GM21619 (cell line): Measurements from ENCODE around the gene CD2AP.
"Not testable (repeated sequence)": the region's sequence is repeated elsewhere in the genome, so short reads cannot be mapped to it uniquely, and the experiment has no call there.

Source experiments
- ATAC-seq: cut with Tn5 transposase; IDR thresholded peaks from one replicate; pipeline ENCODE4 v1.9.1; 2021; ENCODE audit not compliant: unreplicated experiment

CD2AP gene

GRCh38 chr6:47477497-47478232, at the start of gene CD2AP:
TSS of gene CD2AP (plus strand) at chr6:47477789. CDS start at chr6:47478245, 456 bp downstream.
- ATAC-seq: peak; percentile 79

GRCh38 chr6:47428288-47428687, 49.3 kb upstream of the CD2AP start:
- no peak for ATAC-seq

DNA sequence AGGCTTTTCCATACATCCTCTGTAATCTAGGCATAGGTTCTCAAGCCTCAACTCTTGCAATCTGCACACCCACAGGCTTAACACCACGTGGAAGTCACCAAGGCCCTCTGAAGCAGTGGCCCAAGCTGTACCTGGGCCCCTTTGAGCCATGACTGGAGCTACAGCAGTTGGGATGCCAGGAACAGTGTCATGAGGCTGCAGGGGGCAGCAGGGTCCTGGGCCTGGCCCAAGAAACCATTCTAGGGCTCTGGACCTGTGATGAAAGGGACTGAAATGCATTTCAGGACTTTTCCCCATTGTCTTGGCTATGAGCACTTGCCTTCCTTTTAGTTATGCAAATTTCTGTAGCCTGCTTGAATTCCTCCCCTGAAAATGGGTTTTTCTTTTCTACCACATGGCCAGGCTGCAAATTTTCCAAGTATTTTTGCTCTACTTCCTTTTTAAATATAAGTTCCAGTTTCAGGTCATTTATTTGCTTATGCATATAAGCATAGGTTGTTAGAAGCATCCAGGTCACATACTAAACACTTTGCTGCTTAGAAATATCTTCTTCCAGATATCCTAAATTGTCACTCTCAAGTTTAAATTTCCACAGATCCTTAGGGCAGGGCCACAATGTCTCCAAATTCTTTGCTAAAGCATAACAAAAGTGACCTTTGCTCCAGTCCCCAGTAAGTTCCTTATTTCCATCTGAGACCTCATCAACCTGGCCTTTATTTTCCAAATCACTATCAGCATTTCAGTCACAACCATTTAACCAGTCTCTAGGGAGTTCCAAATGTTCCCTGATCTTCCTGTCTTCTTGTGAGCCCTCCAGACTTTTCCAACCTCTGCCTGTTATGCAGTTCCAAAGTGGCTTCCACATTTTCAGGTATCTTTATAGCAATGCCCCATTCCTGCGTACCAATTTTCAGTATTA, 48.6 kb upstream of the CD2AP start:
- ATAC-seq: no peak

- no peak for ATAC-seq
Observed at GRCh38 chr6:47434372-47435253, 43.0 kb upstream of the CD2AP start.

- ATAC-seq: no peak
Observed at GRCh38 chr6:47435254-47435612, 42.4 kb upstream of the CD2AP start.

DNA sequence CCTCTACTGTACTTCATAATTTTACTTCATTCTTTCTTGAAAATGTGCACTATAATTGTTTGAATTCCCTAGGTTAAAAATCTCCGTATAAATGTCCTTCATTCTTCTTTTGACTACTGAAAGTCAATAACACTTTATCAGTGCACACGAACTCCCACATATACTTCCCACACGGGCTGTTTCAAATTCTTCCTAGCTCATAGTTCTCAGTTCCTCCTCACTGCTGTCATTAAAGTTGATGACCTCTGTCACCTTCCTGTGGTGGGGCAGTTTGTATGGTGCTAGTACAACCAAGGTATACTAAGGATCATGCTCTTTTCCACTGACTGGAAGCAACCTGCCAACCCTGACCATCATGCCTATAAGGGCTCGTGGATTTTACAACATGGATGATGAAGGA, 40.0 kb upstream of the CD2AP start:
- peak; percentile 54 for ATAC-seq

GRCh38 chr6:47438481-47439347, 38.9 kb upstream of the CD2AP start:
- peak; percentile 78 for ATAC-seq

GRCh38 chr6:47439348-47439668, 38.3 kb upstream of the CD2AP start:
- peak; percentile 26 for ATAC-seq

DNA sequence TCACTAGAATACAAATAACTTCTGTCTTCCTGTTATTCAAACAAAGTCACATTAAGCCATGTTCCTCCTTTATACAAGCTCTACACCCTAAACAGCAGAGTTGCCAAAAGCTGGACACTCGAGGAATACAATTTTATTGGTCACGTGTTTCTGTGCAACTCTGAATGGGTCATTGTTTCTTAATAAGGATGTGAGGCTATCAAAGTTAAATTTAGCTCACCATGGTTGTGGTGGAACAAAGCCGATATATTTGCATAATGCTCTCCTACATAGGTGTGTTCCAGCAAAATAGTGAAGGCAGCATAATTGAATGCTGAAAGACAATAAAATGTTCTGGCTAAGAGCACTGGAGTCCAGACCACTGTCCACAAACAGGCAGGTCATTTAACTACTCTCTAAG, 36.9 kb upstream of the CD2AP start:
- ATAC-seq: peak; percentile 53

- not testable (repeated sequence) for ATAC-seq
Observed at GRCh38 chr6:47444964-47445363, 32.6 kb upstream of the CD2AP start.

GRCh38 chr6:47446669-47447330, 30.8 kb upstream of the CD2AP start:
- no peak for ATAC-seq

GRCh38 chr6:47447722-47448121, 29.9 kb upstream of the CD2AP start:
- ATAC-seq: no peak

GRCh38 chr6:47451162-47451561, 26.4 kb upstream of the CD2AP start:
- ATAC-seq: no peak

DNA sequence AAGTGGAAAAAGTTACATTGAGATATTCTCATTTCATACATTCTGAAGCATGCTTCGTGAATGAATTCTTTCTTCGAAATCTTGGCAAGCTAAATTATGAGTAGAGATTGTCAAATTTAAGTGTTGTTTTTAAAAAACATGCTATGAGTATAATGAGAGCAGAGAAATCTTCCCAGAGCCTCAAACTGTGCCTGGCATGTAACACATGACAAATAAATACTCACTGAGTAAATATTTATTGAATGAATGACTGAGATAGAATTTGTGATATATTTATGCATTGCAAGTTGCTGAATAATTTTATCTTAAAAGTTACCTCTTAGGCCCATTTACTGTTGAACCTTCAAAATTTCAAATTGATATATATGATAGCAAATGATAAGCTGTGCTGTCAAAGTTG, 24.7 kb upstream of the CD2AP start:
- ATAC-seq: no peak

DNA sequence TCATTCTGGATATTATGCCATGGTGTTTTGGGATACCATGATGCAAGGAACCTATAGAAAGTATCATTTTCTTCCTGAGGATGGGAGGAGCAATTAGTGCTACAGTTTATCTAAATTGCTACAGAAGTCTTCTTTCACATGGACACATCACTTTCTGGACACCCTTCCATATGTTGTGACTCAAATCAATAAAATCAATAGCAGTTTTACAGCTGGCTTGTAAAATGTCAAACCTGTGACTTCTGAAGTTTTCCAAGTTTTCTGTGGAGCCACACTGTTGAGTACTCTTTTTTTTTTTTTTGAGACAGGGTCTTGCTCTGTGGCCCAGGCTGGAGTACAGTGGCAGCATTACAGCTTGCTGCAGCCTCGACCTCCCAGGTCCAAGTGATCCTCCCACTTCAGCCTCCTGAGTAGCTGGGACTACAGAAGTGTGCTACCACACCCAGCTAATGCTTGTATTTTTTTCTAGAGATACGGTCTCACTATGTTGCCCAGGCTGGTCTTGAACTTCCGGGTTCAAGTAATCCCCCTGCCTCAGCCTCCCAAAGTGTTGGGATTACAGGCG, 24.1 kb upstream of the CD2AP start:
- ATAC-seq: no peak

- no peak for ATAC-seq
Observed at GRCh38 chr6:47454713-47455396, 22.7 kb upstream of the CD2AP start.

DNA sequence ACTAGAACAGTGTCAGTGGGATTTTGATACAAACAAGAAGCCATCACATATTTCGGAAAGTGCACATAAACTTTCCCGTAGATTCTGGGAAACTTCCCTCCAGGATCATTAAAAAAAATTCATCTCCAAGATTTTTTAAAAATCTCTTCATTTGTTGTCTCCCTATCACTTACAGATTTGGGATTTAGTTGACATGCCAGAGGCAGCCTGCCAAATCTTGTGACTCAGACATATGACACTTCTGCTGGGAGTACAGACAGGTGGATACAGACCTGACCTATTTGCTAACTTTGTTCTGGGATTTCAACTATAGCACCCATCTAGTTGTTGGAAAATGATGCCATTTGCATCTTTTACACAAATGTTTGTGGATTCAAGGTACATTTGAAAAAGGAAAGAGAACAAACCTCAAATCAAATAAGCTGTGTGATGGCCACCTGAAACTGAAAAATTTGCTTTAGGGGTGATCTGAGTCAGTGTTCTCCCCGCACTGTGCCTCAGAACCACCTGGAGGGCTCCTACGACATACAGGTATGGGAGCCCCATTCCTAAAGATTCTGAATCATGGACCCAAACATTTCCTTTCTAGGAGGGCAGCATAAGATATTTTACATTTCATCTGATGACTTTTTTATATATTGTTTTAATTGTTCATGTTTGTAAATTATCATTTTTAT, 21.9 kb upstream of the CD2AP start:
- ATAC-seq: no peak

DNA sequence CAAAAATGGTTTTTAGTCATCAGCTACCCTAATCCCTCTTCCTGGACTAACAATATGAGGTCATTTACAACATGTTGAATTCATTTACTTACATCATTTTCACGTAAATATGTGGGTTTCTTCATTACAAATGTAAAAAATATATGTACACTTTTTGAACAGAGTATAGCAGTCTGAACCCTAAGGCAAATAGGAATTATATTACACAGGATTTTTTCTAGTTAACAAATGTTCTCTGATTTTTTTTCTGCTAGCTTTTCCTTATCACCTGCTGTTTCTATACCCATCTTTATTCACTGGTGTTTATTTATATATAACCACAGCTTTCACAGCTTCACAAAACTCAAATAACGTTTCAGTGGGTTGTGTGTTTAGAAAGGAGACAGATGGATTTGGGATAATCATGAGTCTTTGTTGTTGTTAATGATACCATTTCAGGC, 21.0 kb upstream of the CD2AP start:
- no peak for ATAC-seq
